GM12875 (cell line): Measurements from ENCODE around the gene PTEN.

Source experiments
- H3K4me3 ChIP-seq: one replicate; pipeline ENCODE4 v1.5.1; 2011; ENCODE audit warnings: low read depth, low read length, control low read depth
- CTCF ChIP-seq: IDR thresholded peaks from 2 replicates; pipeline ENCODE4 v1.5.1; 2011; ENCODE audit warnings: low read depth, mild to moderate bottlenecking, control low read depth, inconsistent platforms, low read length, moderate library complexity, borderline replicate concordance; ENCODE audit not compliant: insufficient read depth

Gene PTEN

GRCh38 chr10:88019753-88020152 lies 156.3 kb downstream of the PTEN start:
- TF ChIP-seq CTCF: no peak
- no peak overlapping the region for H3K4me3 ChIP-seq
